Forelimb muscle (tissue), 1 donor: ENCODE results near the gene MOSPD3. TPM values are rescaled to one million over a fixed set of nuclear protein-coding genes. Genes with fewer than 3 reads are reported as not detected.
"Not testable (repeated sequence)": the region's sequence is repeated elsewhere in the genome, so short reads cannot be mapped to it uniquely, and the experiment has no call there.

ENCODE experiments used
- DNase-seq: peaks from one replicate; pipeline ENCODE4 v3.0.0-alpha.2; 2013; ENCODE audit warnings: low read depth
- polyA plus RNA-seq: library from polyadenylated mRNA; unstranded; fragments of 120-200 nt; gene quantifications from one replicate; pipeline ENCODE4 v1.2.1, GENCODE V29; 2013; ENCODE audit not compliant: insufficient read length

Gene MOSPD3
- polyA plus RNA-seq, 1 donor = 17.1 TPM

GRCh38 chr7:100623951-100624824, 11.8 kb downstream of the MOSPD3 start:
- DNase-seq = no peak

DNA sequence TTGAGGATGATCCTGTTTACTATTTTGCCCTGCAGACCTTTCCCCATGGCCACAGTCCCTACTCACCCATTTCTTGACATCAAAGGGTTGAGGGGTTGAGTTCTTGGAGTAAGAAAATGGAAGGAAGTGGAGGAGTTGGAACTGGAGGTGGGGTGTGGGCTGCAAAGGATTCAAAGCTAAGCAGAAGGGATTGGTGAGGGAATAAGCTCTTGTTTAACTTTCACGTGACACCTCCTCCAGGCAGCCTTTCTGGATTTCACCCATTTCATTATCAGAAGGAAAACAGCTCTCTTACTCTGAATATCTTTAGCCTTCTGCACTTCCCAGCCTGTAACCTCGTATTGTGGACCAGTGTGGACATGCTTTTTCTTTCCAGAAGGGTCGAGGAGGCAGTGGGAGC, 13.7 kb downstream of the MOSPD3 start:
- DNase-seq = no peak

DNA sequence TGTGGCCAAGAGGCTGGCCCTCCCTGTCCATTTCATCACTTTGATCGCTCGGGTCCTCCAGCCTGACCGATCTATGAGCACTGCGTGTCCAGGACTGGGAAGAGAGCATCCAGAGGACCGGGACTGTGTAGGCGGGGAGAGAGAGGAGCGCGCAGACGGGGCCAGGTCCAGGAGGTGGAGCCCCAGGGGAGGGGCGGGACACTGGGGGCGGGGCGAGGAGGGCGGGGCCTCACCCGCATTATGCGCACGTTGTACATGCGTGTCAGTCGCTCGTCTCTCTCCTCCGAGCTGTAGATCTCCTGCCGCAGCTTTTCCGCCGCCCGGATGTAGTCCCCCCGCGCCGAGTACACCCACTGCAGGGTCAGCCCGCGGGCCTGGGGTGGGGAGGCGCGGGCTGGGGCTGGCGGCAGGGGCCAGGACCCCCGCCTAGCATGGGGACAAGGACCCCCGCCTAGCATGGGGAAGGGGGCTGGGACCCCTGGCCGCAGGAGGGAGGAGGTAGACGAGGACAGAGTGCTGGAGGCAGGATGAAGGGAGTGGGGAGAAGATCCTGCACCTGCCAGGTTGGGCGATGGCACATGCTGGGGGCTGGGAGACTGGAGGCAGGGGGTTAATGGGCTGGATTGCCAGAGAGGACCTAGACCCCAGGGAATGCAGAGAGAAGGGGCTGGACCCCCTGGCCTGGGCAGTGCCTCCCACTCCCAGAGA, 14.3 kb downstream of the MOSPD3 start:
- no peak for DNase-seq

DNA sequence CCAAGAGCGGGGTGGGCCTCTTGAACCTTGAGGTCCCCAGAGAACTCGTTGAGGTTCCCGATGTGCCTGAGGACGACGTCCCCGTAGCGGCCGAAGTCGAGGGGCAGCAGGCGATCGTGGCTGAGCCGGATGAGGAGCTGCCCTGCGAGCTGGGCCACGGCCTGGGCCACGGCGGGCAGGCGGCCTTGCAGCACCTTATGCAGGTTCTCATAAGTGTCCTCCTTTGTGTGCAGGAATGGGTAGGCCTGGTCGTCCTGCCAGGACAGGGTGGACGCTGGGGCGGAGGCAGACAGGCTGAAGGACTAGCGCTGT, 14.9 kb downstream of the MOSPD3 start:
- DNase-seq = no peak

DNA sequence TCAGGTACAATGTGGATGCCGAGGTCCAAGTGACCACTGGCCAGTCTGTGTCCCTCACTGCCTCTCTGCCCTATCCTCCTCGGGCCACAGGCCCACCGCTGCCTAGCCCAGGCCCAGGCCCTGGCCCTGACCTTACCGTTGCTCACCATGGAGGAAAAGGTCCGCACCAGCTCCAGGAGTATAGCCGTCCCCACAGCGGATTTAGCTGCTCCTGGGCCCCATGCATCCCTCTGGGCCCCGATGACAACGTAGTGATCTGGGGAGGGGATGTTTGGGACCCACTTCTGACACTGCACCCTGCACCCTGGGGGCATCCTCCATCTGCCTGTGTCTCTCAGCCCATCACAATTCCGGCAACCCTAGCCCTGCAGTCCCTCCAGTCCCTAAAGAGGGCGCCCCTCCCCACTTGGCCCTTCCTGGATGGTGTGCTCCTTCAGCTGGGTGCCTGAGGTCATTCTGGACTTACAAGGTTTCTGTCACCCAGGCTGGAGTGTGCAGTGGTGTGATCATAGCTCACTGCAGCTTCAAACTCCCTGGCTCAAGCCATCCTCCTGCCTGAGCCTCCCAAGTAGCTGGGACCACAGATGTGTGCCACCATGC, 16.9 kb downstream of the MOSPD3 start:
- DNase-seq = no peak

- DNase-seq = no peak
These were observed 17.7 kb downstream of the MOSPD3 start for GRCh38 chr7:100630066-100630465.

DNA sequence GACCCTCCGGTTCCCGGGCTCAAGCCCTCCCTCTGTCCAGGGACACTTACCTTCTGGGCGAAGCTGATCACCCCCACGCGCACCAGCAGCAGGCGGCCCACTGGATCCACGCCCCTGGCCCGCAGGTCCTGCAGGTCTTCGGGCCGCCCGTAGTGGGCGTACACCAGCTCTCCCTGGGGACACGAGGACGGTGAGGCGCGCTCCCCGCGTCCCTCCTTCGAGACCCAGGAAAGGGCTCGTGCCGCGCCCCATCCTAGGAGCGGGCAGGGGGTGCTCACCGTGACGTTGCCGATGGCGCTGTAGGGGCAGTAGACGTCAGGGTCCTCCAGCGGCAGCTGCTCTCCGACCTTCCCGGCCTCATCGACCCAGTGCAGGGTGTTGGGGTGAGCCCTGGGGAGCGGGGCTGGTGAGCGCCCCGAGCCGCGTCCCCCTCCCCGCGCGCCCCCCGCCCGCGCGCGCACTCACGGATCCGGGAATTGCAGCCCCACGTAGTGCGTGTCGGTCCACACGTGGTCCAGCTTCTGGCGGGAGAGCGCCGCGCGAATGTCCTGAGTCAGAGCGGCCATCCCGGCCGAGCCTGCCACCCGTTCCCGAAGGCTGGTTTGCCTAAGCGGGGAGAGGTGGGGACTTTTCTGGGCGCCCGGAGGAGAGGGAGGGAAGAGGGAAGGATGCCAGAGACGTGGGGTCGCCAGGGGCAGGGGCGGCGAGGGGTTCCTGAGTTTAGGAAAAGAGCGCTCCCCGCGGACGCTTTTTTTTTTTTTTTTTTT, 20.8 kb downstream of the MOSPD3 start:
- no peak for DNase-seq

DNA sequence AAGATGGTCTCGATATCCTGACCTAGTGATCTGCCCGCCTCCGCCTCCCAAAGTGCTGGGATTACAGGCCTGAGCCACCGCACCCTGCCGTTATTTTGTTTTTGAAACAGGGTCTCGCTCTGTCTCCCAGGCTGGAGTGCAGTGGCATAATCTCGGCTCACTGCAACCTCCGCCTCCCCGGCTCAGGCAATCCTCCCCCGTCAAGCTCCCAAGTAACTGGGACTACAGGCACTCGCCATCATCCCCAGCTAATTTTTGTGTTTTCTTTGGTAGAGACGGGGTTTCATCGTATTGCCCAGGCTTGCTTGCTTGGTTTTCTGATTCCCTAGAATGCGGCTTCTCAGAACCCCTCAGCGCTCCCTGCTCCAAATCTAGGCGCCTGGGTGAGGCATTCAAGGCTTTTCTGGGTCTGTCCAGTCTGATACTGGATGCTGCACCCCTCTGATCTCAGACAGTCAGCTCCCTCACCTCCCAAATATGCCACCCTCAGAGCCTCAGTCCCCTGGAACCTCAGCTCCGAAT, 27.7 kb downstream of the MOSPD3 start:
- no peak for DNase-seq

- no peak for DNase-seq
These were observed 28.4 kb downstream of the MOSPD3 start for GRCh38 chr7:100640517-100641440.

GRCh38 chr7:100641463-100641859, 29.1 kb downstream of the MOSPD3 start, which contains the start of gene TFR2:
Gene TFR2 (minus strand): TSS chr7:100641552. CDS start chr7:100641509, 43 bp downstream.
- no peak for DNase-seq

- no peak for DNase-seq
These were observed 29.7 kb downstream of the MOSPD3 start for GRCh38 chr7:100641860-100642533.

- no peak for DNase-seq
These were observed 30.2 kb downstream of the MOSPD3 start for GRCh38 chr7:100642534-100642907.

DNA sequence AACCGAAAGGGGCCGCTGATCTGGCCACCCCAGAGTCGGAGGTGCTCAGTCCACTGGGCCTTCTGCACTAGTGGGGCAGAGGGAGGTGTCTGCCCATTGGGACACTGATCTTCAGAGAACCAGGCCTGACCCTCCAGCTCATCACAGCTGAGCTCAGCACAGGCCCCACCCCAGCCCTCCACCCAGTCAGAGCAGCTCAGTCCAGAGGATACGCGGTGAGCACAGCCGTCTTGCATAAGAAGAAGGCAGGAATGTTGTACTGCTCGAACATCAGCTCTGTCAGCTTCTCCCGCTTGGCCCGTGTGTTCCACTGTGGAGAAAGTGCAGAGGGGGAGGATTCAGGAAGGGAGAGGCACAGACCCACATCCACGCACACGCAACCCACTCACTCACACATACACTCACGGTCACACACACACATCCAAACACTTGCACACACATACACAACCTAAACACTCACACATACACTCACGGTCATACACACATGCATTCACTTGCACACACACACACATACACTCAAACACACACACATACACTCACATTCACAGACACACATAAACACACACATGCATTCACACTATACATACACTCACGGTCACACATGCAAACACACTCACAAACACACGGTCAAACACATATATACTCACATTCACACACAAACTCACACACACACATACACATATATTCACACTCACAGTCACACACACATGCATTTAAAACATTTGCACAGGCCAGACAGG, 37.7 kb downstream of the MOSPD3 start:
- DNase-seq = no peak

GRCh38 chr7:100654908-100655831, 42.8 kb downstream of the MOSPD3 start:
- no peak for DNase-seq

GRCh38 chr7:100655908-100656674, 43.8 kb downstream of the MOSPD3 start, which contains the start of gene ACTL6B:
Gene ACTL6B (minus strand): TSS chr7:100656448. CDS start chr7:100656354, 94 bp downstream.
- DNase-seq = no peak

DNA sequence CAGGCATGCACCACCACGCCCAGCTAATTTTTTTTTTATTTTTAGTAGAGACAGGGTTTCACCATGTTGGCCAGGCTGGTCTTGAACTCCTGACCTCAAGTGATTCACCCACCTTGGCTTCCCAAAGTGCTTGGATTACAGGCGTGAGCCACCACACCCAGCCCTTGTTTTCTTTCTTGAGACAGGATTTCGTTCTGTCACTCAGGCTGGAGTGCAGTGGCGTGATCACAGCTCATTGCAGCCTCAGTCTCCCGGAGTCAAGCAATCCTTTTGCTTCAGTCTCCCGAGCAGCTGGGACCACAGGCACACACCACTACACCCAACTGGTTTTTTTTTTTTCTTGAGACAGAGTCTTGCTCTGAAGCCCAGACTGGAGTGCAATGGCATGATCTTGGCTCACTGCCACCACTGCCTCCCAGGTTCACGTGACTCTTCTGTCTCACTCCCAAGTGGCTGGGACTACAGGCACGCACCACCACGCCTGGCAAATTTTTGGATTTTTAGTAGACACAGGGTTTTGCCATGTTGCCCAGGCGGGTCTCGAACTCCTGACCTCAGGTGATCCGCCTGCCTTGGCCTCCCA, 49.9 kb downstream of the MOSPD3 start:
- not testable (repeated sequence) for DNase-seq
